PFSK-1 (cell line): Measurements from ENCODE around the gene PRIMPOL.

Experiments used
- FOXP2 ChIP-seq: optimal IDR thresholded peaks from 2 replicates; pipeline ENCODE3; 2011; ENCODE audit warnings: borderline replicate concordance, control low read depth, inconsistent platforms; ENCODE audit not compliant: insufficient read depth; ENCODE audit errors: extremely low read length, extremely low read depth
- POLR2AphosphoS5 ChIP-seq: IDR thresholded peaks from 2 replicates; pipeline ENCODE4 v1.6.1; 2012; ENCODE audit warnings: low read depth, mild to moderate bottlenecking, control low read depth, low read length, moderate library complexity
- REST ChIP-seq, 2 experiments: IDR thresholded peaks; 2 replicates each; pipeline versions ENCODE4 v1.6.1 to v1.8.0; 2011 to 2012; ENCODE audit warnings: low read depth in 2 of 2, low read length in 2 of 2, control low read depth in 1 of 2, inconsistent platforms in 1 of 2, mild to moderate bottlenecking in 1 of 2, moderate library complexity in 1 of 2; ENCODE audit not compliant: insufficient read depth in 1 of 2
- SIN3A ChIP-seq: IDR thresholded peaks from 2 replicates; pipeline ENCODE4 v1.6.1; 2012; ENCODE audit warnings: mild to moderate bottlenecking, low read length, moderate library complexity, borderline replicate concordance; ENCODE audit not compliant: insufficient read depth
- TAF1 ChIP-seq: IDR thresholded peaks from 2 replicates; pipeline ENCODE4 v1.6.1; 2012; ENCODE audit warnings: low read length, control low read depth, borderline replicate concordance; ENCODE audit not compliant: insufficient read depth

PRIMPOL gene

GRCh38 chr4:184689681-184690080 lies 40.1 kb downstream of the PRIMPOL start:
- no peak for TF ChIP-seq POLR2AphosphoS5
- no peak for TF ChIP-seq TAF1
- no peak for TF ChIP-seq FOXP2
- no peak for TF ChIP-seq SIN3A
- no peak for TF ChIP-seq REST (IDR thresholded peaks at IDR 0.05; ENCODE audit: insufficient read depth in 1 of 2, low read depth in 2 of 2, low read length in 2 of 2)

GRCh38 chr4:184693056-184693455 lies 43.5 kb downstream of the PRIMPOL start:
- TF ChIP-seq REST (IDR thresholded peaks at IDR 0.05; ENCODE audit: insufficient read depth in 1 of 2, low read depth in 2 of 2, low read length in 2 of 2) = no peak

- TF ChIP-seq TAF1 (no peak), SIN3A (no peak), FOXP2 (no peak), POLR2AphosphoS5 (no peak), REST (IDR thresholded peaks at IDR 0.05; ENCODE audit: insufficient read depth in 1 of 2, low read depth in 2 of 2, low read length in 2 of 2) (no peak)
Observed at GRCh38 chr4:184694412-184694956, 44.9 kb downstream of the PRIMPOL start.

- no peak for TF ChIP-seq TAF1
- no peak for TF ChIP-seq FOXP2
- TF ChIP-seq REST (IDR thresholded peaks at IDR 0.05; ENCODE audit: insufficient read depth in 1 of 2, low read depth in 2 of 2, low read length in 2 of 2) = no peak
- TF ChIP-seq POLR2AphosphoS5 = no peak
- TF ChIP-seq SIN3A = no peak
Observed at GRCh38 chr4:184695178-184695896, 45.8 kb downstream of the PRIMPOL start.

GRCh38 chr4:184697956-184698355 lies 48.4 kb downstream of the PRIMPOL start:
- TF ChIP-seq FOXP2 = no peak
- no peak for TF ChIP-seq TAF1
- TF ChIP-seq POLR2AphosphoS5 = no peak
- TF ChIP-seq SIN3A = no peak
- TF ChIP-seq REST (IDR thresholded peaks at IDR 0.05; ENCODE audit: insufficient read depth in 1 of 2, low read depth in 2 of 2, low read length in 2 of 2) = no peak
